HepG2 (cell line): ENCODE measurements around the gene SART1. TPM values are rescaled to one million over a fixed set of nuclear protein-coding genes. Genes with fewer than 3 reads are reported as not detected.

ENCODE experiments used
- ATAC-seq: fragments of 200-7000 bp; cut with Tn5 transposase; 3 replicates; pipeline ENCODE4 v1.9.1; 2020; ENCODE audit warnings: mild to moderate bottlenecking, moderate library complexity
- BruUV-seq: library from RNA; stranded (reverse); fragments of 400-500 nt; replicated peaks from 2 replicates; lab custom pipeline; 2021; lab: Mats Ljungman, UMichigan
- CTCF ChIA-PET: fragments of 300-600 bp; formaldehyde crosslinking; extraction: SDS; loops from one replicate; lab custom pipeline; 2021; ENCODE audit warnings: low total read pairs, inconsistent platforms, low intra/inter-chr PET ratio; lab: Yijun Ruan, JAX
- POLR2A ChIA-PET: fragments of 350-600 bp; sonication (Branson Sonifier 250); formaldehyde crosslinking; loops from one replicate; lab custom pipeline; 2020; ENCODE audit warnings: antibody characterized with exemption, inconsistent platforms; lab: Yijun Ruan, JAX
- DNase-seq: peaks from one replicate; pipeline ENCODE4 v3.0.0-alpha.2; 2015; ENCODE audit warnings: low spot score
- FAIRE-seq: peaks from 3 replicates; lab custom pipeline; 2011; peaks lifted over from hg19 to GRCh38; lab: Jason Lieb, UNC
- H2AFZ ChIP-seq: one replicate; pipeline ENCODE4 v1.6.1; 2011; ENCODE audit warnings: low read length, inconsistent platforms
- H3K27ac ChIP-seq: fragments of 300-600 bp; 3 replicates; pipeline ENCODE4 v1.8.0; 2011; ENCODE audit warnings: mixed run types, mild to moderate bottlenecking, mixed read lengths, low read length, inconsistent platforms; ENCODE audit not compliant: insufficient read depth; ENCODE audit errors: extremely low read length
- H3K27me3 ChIP-seq, 2 experiments: fragments of 200-600 bp in 1 of 2; 2 replicates in 1 of 2; 3 replicates in 1 of 2; pipeline versions ENCODE4 v1.6.0 to v1.8.0; 2011; ENCODE audit warnings: low read length in 2 of 2, mild to moderate bottlenecking in 2 of 2, moderate library complexity in 2 of 2, inconsistent platforms in 1 of 2; ENCODE audit not compliant: insufficient read depth in 2 of 2, control insufficient read depth in 1 of 2
- H3K36me3 ChIP-seq, 2 experiments: fragments of 200-600 bp in 1 of 2; replicated peaks in 1 of 2; 2 replicates in 1 of 2; 3 replicates in 1 of 2; pipeline versions ENCODE4 v1.5.1 to v1.8.0; 2011; ENCODE audit warnings: low read length in 2 of 2, inconsistent platforms in 1 of 2; ENCODE audit not compliant: insufficient read depth in 2 of 2, control insufficient read depth in 1 of 2
- H3K4me1 ChIP-seq: 2 replicates; pipeline ENCODE4 v1.5.1; 2012; ENCODE audit warnings: low read length, inconsistent platforms; ENCODE audit not compliant: insufficient read depth
- H3K4me2 ChIP-seq: 2 replicates; pipeline ENCODE4 v1.6.0; 2011; ENCODE audit warnings: low read depth, low read length, inconsistent platforms
- H3K4me3 ChIP-seq, 3 experiments: fragments of 200-600 bp in 1 of 3; sonication (generic), shearing (Covaris generic) in 1 of 3; replicated peaks in 1 of 3; 2 replicates each; pipeline ENCODE4 v1.5.1; 2011 to 2016; ENCODE audit warnings: low read length in 3 of 3, inconsistent platforms in 2 of 3, low read depth in 2 of 3, mild to moderate bottlenecking in 2 of 3, control low read depth in 1 of 3, mixed read lengths in 1 of 3; ENCODE audit not compliant: insufficient read depth in 1 of 3
- H3K79me2 ChIP-seq: one replicate; pipeline ENCODE4 v1.6.1; 2011; ENCODE audit warnings: low read length, inconsistent platforms; ENCODE audit not compliant: insufficient read depth
- H3K9ac ChIP-seq: 2 replicates; pipeline ENCODE4 v1.6.0; 2011; ENCODE audit warnings: mild to moderate bottlenecking, low read depth, low read length, inconsistent platforms; ENCODE audit not compliant: insufficient read depth
- H3K9me3 ChIP-seq: 2 replicates; pipeline ENCODE4 v1.5.1; 2012; ENCODE audit warnings: mild to moderate bottlenecking, low read length
- H4K20me1 ChIP-seq: 2 replicates; pipeline ENCODE4 v1.6.0; 2011; ENCODE audit warnings: inconsistent platforms, mild to moderate bottlenecking, low read length, moderate library complexity; ENCODE audit not compliant: insufficient read depth
- CCDC6 ChIP-seq: sonication (generic); formaldehyde crosslinking; IDR thresholded peaks from 2 replicates; pipeline ENCODE4 v1.8.1; 2022; ENCODE audit warnings: mild to moderate bottlenecking, missing genetic modification reagents, moderate library complexity
- IRF2 ChIP-seq: IDR thresholded peaks from 2 replicates; pipeline ENCODE4 v1.6.1; 2018; ENCODE audit warnings: missing genetic modification reagents, missing compliant biosample characterization
- KAT7 ChIP-seq: IDR thresholded peaks from 2 replicates; pipeline ENCODE4 v1.6.1; 2018; ENCODE audit warnings: borderline replicate concordance, missing compliant biosample characterization
- SOX6 ChIP-seq, 2 experiments: fragments of 450-650 bp in 1 of 2; sonication (generic) in 1 of 2; formaldehyde crosslinking in 1 of 2; IDR thresholded peaks; 2 replicates each; pipeline versions ENCODE4 v1.4.0 to v1.6.1; 2017 to 2020; ENCODE audit warnings: antibody characterized with exemption in 1 of 2, mild to moderate bottlenecking in 1 of 2, missing genetic modification reagents in 1 of 2
- SP1 ChIP-seq, 2 experiments: fragments of 450-650 bp in 1 of 2; sonication (generic) in 1 of 2; formaldehyde crosslinking in 1 of 2; IDR thresholded peaks; 2 replicates each; pipeline versions ENCODE4 v1.4.0 to v1.6.1; 2016 to 2020; ENCODE audit warnings: missing genetic modification reagents in 1 of 2
- TBX3 ChIP-seq: fragments of 450-650 bp; IDR thresholded peaks from 2 replicates; pipeline ENCODE4 v1.6.1; 2017; ENCODE audit warnings: antibody characterized with exemption, mild to moderate bottlenecking, inconsistent platforms, borderline replicate concordance
- TCF7L2 ChIP-seq: IDR thresholded peaks from 2 replicates; pipeline ENCODE4 v1.6.1; 2011; ENCODE audit warnings: mild to moderate bottlenecking, low read depth, low read length, moderate library complexity
- ZFP36L1 ChIP-seq: sonication (generic); formaldehyde crosslinking; IDR thresholded peaks from 2 replicates; pipeline ENCODE4 v1.8.0; 2022; ENCODE audit warnings: mild to moderate bottlenecking, missing genetic modification reagents, moderate library complexity
- ZMAT3 ChIP-seq: sonication (generic); formaldehyde crosslinking; conservative IDR thresholded peaks from 2 replicates; pipeline ENCODE4 v1.7.0; 2021; ENCODE audit warnings: missing genetic modification reagents
- ZNF256 ChIP-seq: sonication (generic); formaldehyde crosslinking; conservative IDR thresholded peaks from 2 replicates; pipeline ENCODE4 v1.4.0; 2020; ENCODE audit warnings: missing genetic modification reagents
- ZNF737 ChIP-seq: sonication (generic); formaldehyde crosslinking; IDR thresholded peaks from 2 replicates; pipeline ENCODE4 v1.5.0; 2020; ENCODE audit warnings: missing genetic modification reagents, mild to moderate bottlenecking, borderline replicate concordance
- ZSCAN9 ChIP-seq: IDR thresholded peaks from 2 replicates; pipeline ENCODE4 v1.6.1; 2016; ENCODE audit warnings: borderline replicate concordance
- WGBS: methylation state at CpG from one replicate; pipeline ENCODE4 v1.1.6; 2017; ENCODE audit warnings: low lambda C conversion rate; 5-methylcytosine and 5-hydroxymethylcytosine counted together
- in situ Hi-C: cut with HindIII; loops from 2 replicates; pipeline ENCODE4 v1.10.0; 2017; ENCODE audit warnings: low pct_unique_long_range_greater_than_20kb; ENCODE audit not compliant: extremely low pct_ligation_motif_present
- intact Hi-C: fragments of 100-400 bp; cut with micrococcal nuclease; formaldehyde crosslinking; loops from one replicate; pipeline ENCODE4 v1.10.0; 2022; ENCODE audit not compliant: unreplicated experiment
- polyA plus RNA-seq, 8 experiments: library from polyadenylated mRNA; depleted of rRNA in 3 of 8; stranded (reverse) in 7 of 8; unstranded in 1 of 8; fragments of >200 nt; fragmentation: Illumina TruSeq in 4 of 8; extraction: Trizol in 4 of 8; gene quantifications; 2 replicates each; pipeline versions ENCODE4 v1.2.1 to v1.2.3, GENCODE V29; 2011 to 2016; ENCODE audit warnings: low read depth in 4 of 8, missing spikeins in 1 of 8, mixed read lengths in 1 of 8; ENCODE audit not compliant: insufficient read depth in 1 of 8
- total RNA-seq, 5 experiments: library from RNA; depleted of rRNA; stranded (reverse); fragments of >200 nt; fragmentation: Illumina TruSeq; extraction: Trizol; gene quantifications; 2 replicates each; pipeline ENCODE4 v1.2.3, GENCODE V29; 2016; ENCODE audit warnings: low read depth in 1 of 5
- TF ChIP-seq, protein P1 (sequence below): IDR thresholded peaks from 2 replicates; pipeline ENCODE4 v1.6.1; 2018; ENCODE audit warnings: missing genetic modification reagents

SART1 gene
- total and polyA plus RNA-seq, 2 of the 13 experiments (the other 11 are each of a cell fraction or from before 2014, with no cell fraction given) = 11.3 to 22.5 TPM

- Histone ChIP-seq H3K9me3 (no peaks in the 10 kb centered on the region), H3K9ac (no peak overlapping the region), H4K20me1 (no peaks in the 10 kb centered on the region), H3K36me3 (no peaks in the 10 kb centered on the region), H3K4me2 (no peak overlapping the region), H3K4me3 (no peak overlapping the region), H2AFZ (no peak overlapping the region), H3K27ac (no peak overlapping the region), H3K4me1 (peaks cover 13% of the 10 kb centered on the region; the same call in 1 of the 2 replicates), H3K79me2 (no peaks in the 10 kb centered on the region), H3K27me3 (peaks cover 9 to 37% of the 10 kb centered on the region in 2 experiments; a peak in 4 of 5 replicates)
- POLR2A ChIA-PET = no interaction called here
- no peak for ATAC-seq
- TF ChIP-seq CCDC6 (CRISPR knock-in tag) = no peak
- no peak for TF ChIP-seq ZNF256 (CRISPR knock-in tag)
- no peak for TF ChIP-seq SP1 (IDR thresholded peaks at IDR 0.05)
- no peak for TF ChIP-seq SP1 (CRISPR knock-in tag; IDR thresholded peaks at IDR 0.05)
- TF ChIP-seq ZMAT3 (CRISPR knock-in tag) = no peak
- TF ChIP-seq TBX3 = no peak
- no peak for TF ChIP-seq TCF7L2
- TF ChIP-seq ZSCAN9 (CRISPR knock-in tag) = no peak
- no peak for TF ChIP-seq SOX6 (IDR thresholded peaks at IDR 0.05)
- TF ChIP-seq SOX6 (CRISPR knock-in tag; IDR thresholded peaks at IDR 0.05) = no peak
- TF ChIP-seq, protein P1, sequence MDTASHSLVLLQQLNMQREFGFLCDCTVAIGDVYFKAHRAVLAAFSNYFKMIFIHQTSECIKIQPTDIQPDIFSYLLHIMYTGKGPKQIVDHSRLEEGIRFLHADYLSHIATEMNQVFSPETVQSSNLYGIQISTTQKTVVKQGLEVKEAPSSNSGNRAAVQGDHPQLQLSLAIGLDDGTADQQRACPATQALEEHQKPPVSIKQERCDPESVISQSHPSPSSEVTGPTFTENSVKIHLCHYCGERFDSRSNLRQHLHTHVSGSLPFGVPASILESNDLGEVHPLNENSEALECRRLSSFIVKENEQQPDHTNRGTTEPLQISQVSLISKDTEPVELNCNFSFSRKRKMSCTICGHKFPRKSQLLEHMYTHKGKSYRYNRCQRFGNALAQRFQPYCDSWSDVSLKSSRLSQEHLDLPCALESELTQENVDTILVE (CRISPR knock-in tag) = no peak
- TF ChIP-seq ZNF737 (CRISPR knock-in tag) = no peak
- no peak for TF ChIP-seq ZFP36L1
- TF ChIP-seq IRF2 (CRISPR knock-in tag) = no peak
- no peak for TF ChIP-seq KAT7 (CRISPR knock-in tag)
- WGBS = 55% methylated on average over 4 of the region's 4 CpGs
- no peak for DNase-seq
- no peak for FAIRE-seq
- BruUV-seq = no TSS peak
- in situ Hi-C loops = no loop called here
- CTCF ChIA-PET = no interaction called here
- intact Hi-C loops = no loop called here
Measured at GRCh38 chr11:66017321-66017720, 55.8 kb downstream of the SART1 start.
